Hepatocyte (in vitro differentiated cells): ENCODE results near the gene MC3R. TPM values are rescaled to one million over a fixed set of nuclear protein-coding genes. Genes with fewer than 3 reads are reported as not detected.

Experiments used
- DNase-seq: peaks from one replicate; pipeline ENCODE4 v3.0.0-alpha.2; 2016; ENCODE audit warnings: low spot score
- H2AFZ ChIP-seq: fragments of 200-600 bp; sonication (generic); 2 replicates; pipeline ENCODE4 v1.6.0; 2016; ENCODE audit warnings: antibody characterized with exemption, mild to moderate bottlenecking
- H3K27ac ChIP-seq: fragments of 200-600 bp; sonication (generic); 2 replicates; pipeline ENCODE4 v1.5.1; 2016; ENCODE audit warnings: mild to moderate bottlenecking
- H3K27me3 ChIP-seq: fragments of 200-600 bp; sonication (generic); 2 replicates; pipeline ENCODE4 v1.6.1; 2016
- H3K36me3 ChIP-seq: fragments of 200-600 bp; sonication (generic); replicated peaks from 2 replicates; pipeline ENCODE4 v1.5.1; 2016; ENCODE audit warnings: low read depth; ENCODE audit not compliant: insufficient read depth
- H3K4me1 ChIP-seq: fragments of 200-600 bp; sonication (generic); 2 replicates; pipeline ENCODE4 v1.5.1; 2016; ENCODE audit warnings: mild to moderate bottlenecking, moderate library complexity; ENCODE audit not compliant: insufficient read depth
- H3K4me2 ChIP-seq: fragments of 200-600 bp; sonication (generic); 2 replicates; pipeline ENCODE4 v1.6.0; 2016
- H3K4me3 ChIP-seq: fragments of 200-600 bp; sonication (generic); 2 replicates; pipeline ENCODE4 v1.5.1; 2016; ENCODE audit warnings: mild to moderate bottlenecking
- H3K79me2 ChIP-seq: fragments of 200-600 bp; sonication (generic); 2 replicates; pipeline ENCODE4 v1.6.0; 2017; ENCODE audit warnings: mild to moderate bottlenecking
- H3K9me2 ChIP-seq: fragments of 200-600 bp; sonication (generic); replicated peaks from 2 replicates; pipeline ENCODE4 v1.6.0; 2017; ENCODE audit warnings: mild to moderate bottlenecking; ENCODE audit not compliant: insufficient read depth
- H3K9me3 ChIP-seq: fragments of 200-600 bp; sonication (generic); 2 replicates; pipeline ENCODE4 v1.5.1; 2016; ENCODE audit warnings: low read depth, mild to moderate bottlenecking
- H4K20me1 ChIP-seq: fragments of 200-600 bp; sonication (generic); 2 replicates; pipeline ENCODE4 v1.6.0; 2016; ENCODE audit warnings: mild to moderate bottlenecking; ENCODE audit not compliant: insufficient read depth, poor library complexity, severe bottlenecking
- EZH2 ChIP-seq: fragments of 200-600 bp; sonication (generic); IDR thresholded peaks from 2 replicates; pipeline ENCODE4 v1.6.1; 2016; ENCODE audit warnings: antibody characterized with exemption, mild to moderate bottlenecking, borderline replicate concordance
- EZH2phosphoT487 ChIP-seq: fragments of 200-600 bp; sonication (generic); IDR thresholded peaks from one replicate; pipeline ENCODE4 v1.6.1; 2018; ENCODE audit warnings: antibody characterized with exemption, mild to moderate bottlenecking, low read depth, moderate library complexity; ENCODE audit not compliant: unreplicated experiment, severe bottlenecking
- WGBS: methylation state at CpG from one replicate; pipeline ENCODE4 v1.1.6; 2016; ENCODE audit warnings: low lambda C conversion rate; ENCODE audit errors: missing lambda C conversion rate; 5-methylcytosine and 5-hydroxymethylcytosine counted together
- polyA plus RNA-seq: library from polyadenylated mRNA; unstranded; fragments of >200 nt; fragmentation: Nextera tagmentation; extraction: Ambion mirVana; gene quantifications from 2 replicates; pipeline ENCODE4 v1.2.1, GENCODE V29; 2016
- total RNA-seq: library from RNA; depleted of rRNA; stranded (reverse); fragments of >200 nt; gene quantifications from 2 replicates; pipeline ENCODE4 v1.2.3, GENCODE V29; 2014
- TF ChIP-seq, protein P1 (sequence below): fragments of 200-600 bp; sonication (generic); IDR thresholded peaks from 2 replicates; pipeline ENCODE4 v1.5.1; 2016; ENCODE audit warnings: antibody characterized with exemption, mild to moderate bottlenecking; ENCODE audit not compliant: poor library complexity

MC3R gene
- total and polyA plus RNA-seq, 2 experiments from 2014 or later: 1.9 TPM; not detected in 1

DNA sequence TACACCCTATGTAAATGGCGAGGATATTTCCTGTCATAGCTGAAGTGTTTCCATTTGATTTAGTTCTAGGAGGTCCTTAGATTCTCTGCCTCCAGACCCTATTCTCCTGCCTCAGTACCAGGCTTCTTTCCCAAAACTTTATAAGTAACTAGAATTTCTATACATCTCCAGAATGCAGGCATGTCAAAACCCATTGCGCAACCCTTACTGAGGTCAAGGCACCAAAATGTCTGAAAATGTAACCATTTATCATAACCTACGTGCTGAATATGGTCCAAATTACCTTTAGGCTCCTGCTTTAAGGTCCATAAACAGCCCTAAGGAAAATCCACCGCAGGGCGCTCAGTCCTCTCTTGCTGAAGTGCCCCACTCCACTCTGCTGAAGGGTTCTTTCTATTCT, 37.5 kb upstream of the MC3R start:
- DNase-seq: no peak
- H3K4me2 ChIP-seq: no peak overlapping the region
- H3K27me3 ChIP-seq: no peaks in the 10 kb centered on the region
- H4K20me1 ChIP-seq: no peaks in the 10 kb centered on the region
- H3K4me1 ChIP-seq: peaks cover 15% of the 10 kb centered on the region
- H2AFZ ChIP-seq: no peak overlapping the region
- TF ChIP-seq EZH2: no peak
- TF ChIP-seq, protein P1, sequence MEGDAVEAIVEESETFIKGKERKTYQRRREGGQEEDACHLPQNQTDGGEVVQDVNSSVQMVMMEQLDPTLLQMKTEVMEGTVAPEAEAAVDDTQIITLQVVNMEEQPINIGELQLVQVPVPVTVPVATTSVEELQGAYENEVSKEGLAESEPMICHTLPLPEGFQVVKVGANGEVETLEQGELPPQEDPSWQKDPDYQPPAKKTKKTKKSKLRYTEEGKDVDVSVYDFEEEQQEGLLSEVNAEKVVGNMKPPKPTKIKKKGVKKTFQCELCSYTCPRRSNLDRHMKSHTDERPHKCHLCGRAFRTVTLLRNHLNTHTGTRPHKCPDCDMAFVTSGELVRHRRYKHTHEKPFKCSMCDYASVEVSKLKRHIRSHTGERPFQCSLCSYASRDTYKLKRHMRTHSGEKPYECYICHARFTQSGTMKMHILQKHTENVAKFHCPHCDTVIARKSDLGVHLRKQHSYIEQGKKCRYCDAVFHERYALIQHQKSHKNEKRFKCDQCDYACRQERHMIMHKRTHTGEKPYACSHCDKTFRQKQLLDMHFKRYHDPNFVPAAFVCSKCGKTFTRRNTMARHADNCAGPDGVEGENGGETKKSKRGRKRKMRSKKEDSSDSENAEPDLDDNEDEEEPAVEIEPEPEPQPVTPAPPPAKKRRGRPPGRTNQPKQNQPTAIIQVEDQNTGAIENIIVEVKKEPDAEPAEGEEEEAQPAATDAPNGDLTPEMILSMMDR: no peak
- TF ChIP-seq EZH2phosphoT487: no peak
- H3K9me3 ChIP-seq: no peaks in the 10 kb centered on the region
- no peaks in the 10 kb centered on the region for H3K9me2 ChIP-seq
- H3K79me2 ChIP-seq: no peaks in the 10 kb centered on the region
- no peak overlapping the region for H3K4me3 ChIP-seq
- H3K36me3 ChIP-seq: no peaks in the 10 kb centered on the region
- H3K27ac ChIP-seq: peak overlapping the region; percentile 83
- WGBS: 79% methylated on average over 5 of the region's 5 CpGs

DNA sequence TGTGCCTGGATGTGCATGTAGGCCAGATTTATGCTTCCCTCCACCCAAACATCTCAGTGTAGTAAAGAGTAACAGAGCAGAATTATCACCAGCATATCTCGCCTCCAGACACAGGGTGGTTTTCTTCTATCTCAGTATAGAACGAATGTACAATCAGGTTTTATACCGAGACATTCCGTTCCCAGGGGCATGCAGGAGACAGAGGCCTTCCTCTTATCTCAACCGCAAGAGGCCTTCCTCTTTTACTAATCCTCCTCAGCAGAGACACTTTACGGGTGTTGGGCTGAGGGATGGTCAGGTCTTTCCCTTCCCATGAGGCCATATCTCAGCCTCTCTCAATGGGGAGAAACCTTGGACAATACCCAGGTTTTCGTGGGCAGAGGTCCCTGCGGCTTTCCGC, 36.4 kb upstream of the MC3R start:
- Histone ChIP-seq H3K4me1 (peaks cover 15% of the 10 kb centered on the region), H4K20me1 (no peaks in the 10 kb centered on the region), H3K27ac (peak overlapping the region; percentile 83), H3K9me3 (no peaks in the 10 kb centered on the region), H3K27me3 (no peaks in the 10 kb centered on the region), H3K4me3 (no peak overlapping the region), H3K4me2 (no peak overlapping the region), H3K9me2 (no peaks in the 10 kb centered on the region), H3K36me3 (no peaks in the 10 kb centered on the region), H2AFZ (no peak overlapping the region), H3K79me2 (no peaks in the 10 kb centered on the region)
- no peak for DNase-seq
- TF ChIP-seq, protein P1: no peak
- TF ChIP-seq EZH2phosphoT487 (no peak), EZH2 (no peak)
- 51% methylated on average over 9 of the region's 9 CpGs for WGBS

DNA sequence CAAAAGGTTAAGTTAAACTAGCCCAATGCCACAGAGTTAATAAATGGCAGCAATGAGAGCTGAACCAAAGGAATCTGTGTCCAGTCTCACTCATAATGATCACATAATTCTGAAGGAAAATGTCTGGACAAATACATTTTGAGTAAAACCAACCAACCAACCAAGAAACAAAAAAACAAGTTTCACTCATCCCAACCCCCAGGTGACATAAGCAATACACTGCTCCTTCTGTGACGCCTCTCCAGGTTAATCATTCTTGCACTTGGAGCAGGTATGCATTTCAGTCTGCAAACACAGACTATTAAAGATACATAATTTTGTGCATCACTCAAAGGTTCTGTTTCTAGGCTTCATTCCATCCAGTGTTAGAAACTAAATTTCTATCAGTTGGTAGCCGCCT, 35.2 kb upstream of the MC3R start:
- no peak overlapping the region for H3K4me2 ChIP-seq
- H3K4me1 ChIP-seq: peaks cover 15% of the 10 kb centered on the region
- H3K27me3 ChIP-seq: no peaks in the 10 kb centered on the region
- H2AFZ ChIP-seq: no peak overlapping the region
- no peak for DNase-seq
- H3K9me2 ChIP-seq: no peaks in the 10 kb centered on the region
- H3K4me3 ChIP-seq: no peak overlapping the region
- no peaks in the 10 kb centered on the region for H4K20me1 ChIP-seq
- H3K79me2 ChIP-seq: no peaks in the 10 kb centered on the region
- H3K9me3 ChIP-seq: no peaks in the 10 kb centered on the region
- H3K27ac ChIP-seq: peak overlapping the region; percentile 71
- no peaks in the 10 kb centered on the region for H3K36me3 ChIP-seq
- WGBS: 79% methylated on average over 2 of the region's 2 CpGs
- TF ChIP-seq, protein P1: no peak
- no peak for TF ChIP-seq EZH2phosphoT487
- no peak for TF ChIP-seq EZH2

DNA sequence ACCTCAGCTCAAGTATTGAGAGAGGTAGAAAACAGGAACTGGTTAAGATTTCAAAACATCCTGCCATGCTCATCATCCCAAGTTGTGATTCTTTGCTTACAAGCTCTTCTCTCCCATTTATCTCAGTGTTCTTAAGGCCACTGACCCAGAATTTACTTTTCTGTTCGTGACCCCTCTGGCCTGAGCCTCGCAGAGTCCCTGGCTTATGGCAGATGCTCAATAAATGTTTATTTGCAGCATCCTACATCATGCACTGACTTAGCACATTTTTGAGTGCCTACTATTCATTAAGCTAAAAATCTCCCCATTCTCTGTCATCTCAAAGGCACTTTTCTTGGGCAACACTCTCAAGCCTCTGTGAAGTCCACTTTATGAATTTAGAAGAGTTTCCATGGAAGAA, 33.4 kb upstream of the MC3R start:
- Histone ChIP-seq H3K4me1 (peaks cover 15% of the 10 kb centered on the region), H3K27ac (peak overlapping the region; percentile 58), H2AFZ (no peak overlapping the region), H3K4me3 (no peak overlapping the region), H3K27me3 (no peaks in the 10 kb centered on the region), H3K36me3 (no peaks in the 10 kb centered on the region), H3K4me2 (no peak overlapping the region), H3K9me3 (no peaks in the 10 kb centered on the region), H4K20me1 (no peaks in the 10 kb centered on the region), H3K9me2 (no peaks in the 10 kb centered on the region), H3K79me2 (no peaks in the 10 kb centered on the region)
- WGBS: 42% methylated on average over 2 of the region's 2 CpGs
- DNase-seq: no peak
- no peak for TF ChIP-seq EZH2phosphoT487
- TF ChIP-seq EZH2: no peak
- TF ChIP-seq, protein P1: no peak
